Neutrophil (primary cell): ENCODE results near the gene PRRX2.
A peak's percentile ranks its signal among the peaks of the same experiment; 100 is the strongest.

Source experiments
- H3K27ac ChIP-seq: fragments of 200-600 bp; sonication (generic); 2 replicates; pipeline ENCODE4 v1.5.1; 2016; ENCODE audit warnings: mild to moderate bottlenecking, moderate library complexity
- H3K27me3 ChIP-seq: fragments of 200-600 bp; sonication (generic); 2 replicates; pipeline ENCODE4 v1.6.0; 2016; ENCODE audit warnings: mild to moderate bottlenecking
- H3K36me3 ChIP-seq: fragments of 200-600 bp; sonication (generic); 2 replicates; pipeline ENCODE4 v1.5.1; 2017
- H3K4me1 ChIP-seq, 2 experiments: fragments of 200-600 bp in 1 of 2; sonication (generic) in 1 of 2; 1 replicate in 1 of 2; 2 replicates in 1 of 2; pipeline versions ENCODE4 v1.5.1 to v1.6.1; 2013 to 2016; ENCODE audit warnings: low read depth in 1 of 2, low read length in 1 of 2, mild to moderate bottlenecking in 1 of 2, moderate library complexity in 1 of 2; ENCODE audit not compliant: control insufficient read depth in 1 of 2, insufficient read depth in 1 of 2
- H3K4me3 ChIP-seq, 2 experiments: fragments of 200-600 bp in 1 of 2; sonication (generic) in 1 of 2; 1 replicate in 1 of 2; 2 replicates in 1 of 2; pipeline ENCODE4 v1.5.1; 2013 to 2016; ENCODE audit warnings: low read depth in 1 of 2, low read length in 1 of 2, mild to moderate bottlenecking in 1 of 2, moderate library complexity in 1 of 2
- H3K9me3 ChIP-seq: fragments of 200-600 bp; sonication (generic); 2 replicates; pipeline ENCODE4 v1.5.1; 2016
- TF ChIP-seq, protein P1 (sequence below): fragments of 200-600 bp; sonication (generic); IDR thresholded peaks from 2 replicates; pipeline ENCODE4 v1.5.1; 2016; ENCODE audit warnings: antibody characterized with exemption

Gene PRRX2

GRCh38 chr9:129724456-129725190, 59.2 kb downstream of the PRRX2 start:
- H3K27me3 ChIP-seq, result peaks cover 21% of the 10 kb centered on the region
- H3K9me3 ChIP-seq, result no peaks in the 10 kb centered on the region
- no peak overlapping the region for H3K4me3 ChIP-seq
- no peak overlapping the region for H3K27ac ChIP-seq
- TF ChIP-seq, protein P1, sequence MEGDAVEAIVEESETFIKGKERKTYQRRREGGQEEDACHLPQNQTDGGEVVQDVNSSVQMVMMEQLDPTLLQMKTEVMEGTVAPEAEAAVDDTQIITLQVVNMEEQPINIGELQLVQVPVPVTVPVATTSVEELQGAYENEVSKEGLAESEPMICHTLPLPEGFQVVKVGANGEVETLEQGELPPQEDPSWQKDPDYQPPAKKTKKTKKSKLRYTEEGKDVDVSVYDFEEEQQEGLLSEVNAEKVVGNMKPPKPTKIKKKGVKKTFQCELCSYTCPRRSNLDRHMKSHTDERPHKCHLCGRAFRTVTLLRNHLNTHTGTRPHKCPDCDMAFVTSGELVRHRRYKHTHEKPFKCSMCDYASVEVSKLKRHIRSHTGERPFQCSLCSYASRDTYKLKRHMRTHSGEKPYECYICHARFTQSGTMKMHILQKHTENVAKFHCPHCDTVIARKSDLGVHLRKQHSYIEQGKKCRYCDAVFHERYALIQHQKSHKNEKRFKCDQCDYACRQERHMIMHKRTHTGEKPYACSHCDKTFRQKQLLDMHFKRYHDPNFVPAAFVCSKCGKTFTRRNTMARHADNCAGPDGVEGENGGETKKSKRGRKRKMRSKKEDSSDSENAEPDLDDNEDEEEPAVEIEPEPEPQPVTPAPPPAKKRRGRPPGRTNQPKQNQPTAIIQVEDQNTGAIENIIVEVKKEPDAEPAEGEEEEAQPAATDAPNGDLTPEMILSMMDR, result no peak
- H3K36me3 ChIP-seq, result no peaks in the 10 kb centered on the region
- peaks cover 0 to 4% of the 10 kb centered on the region in 2 experiments for H3K4me1 ChIP-seq

DNA sequence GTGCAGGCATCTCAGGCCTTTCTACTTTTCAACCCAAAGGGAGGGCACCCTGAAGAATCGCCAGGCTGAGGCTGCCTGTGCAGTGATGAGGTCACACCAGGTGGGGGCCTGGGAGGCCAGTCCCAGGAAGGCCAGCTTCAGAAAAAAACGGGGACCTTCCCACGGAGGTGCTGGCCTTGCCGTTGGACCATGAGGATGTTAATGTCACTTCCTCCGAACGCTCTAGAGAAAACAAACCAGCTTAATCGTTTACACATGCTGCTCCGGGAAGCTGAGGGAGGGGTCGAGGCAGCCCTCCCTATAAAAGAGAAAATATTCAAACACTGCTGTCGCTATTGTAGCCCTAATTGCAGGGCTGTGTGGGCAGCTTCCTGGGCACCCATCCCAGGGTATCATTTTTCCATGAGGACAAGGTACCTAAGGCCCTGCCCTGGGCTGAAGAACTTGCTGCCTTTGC, 60.4 kb downstream of the PRRX2 start:
- no peak overlapping the region for H3K4me3 ChIP-seq
- H3K9me3 ChIP-seq, result no peaks in the 10 kb centered on the region
- TF ChIP-seq, protein P1, result no peak
- no peak overlapping the region for H3K27ac ChIP-seq
- H3K36me3 ChIP-seq, result no peaks in the 10 kb centered on the region
- peaks cover 30% of the 10 kb centered on the region for H3K27me3 ChIP-seq
- peaks cover 0 to 4% of the 10 kb centered on the region in 2 experiments for H3K4me1 ChIP-seq

- Histone ChIP-seq H3K27ac (no peak overlapping the region), H3K9me3 (no peaks in the 10 kb centered on the region), H3K36me3 (no peaks in the 10 kb centered on the region), H3K4me1 (peaks cover 0 to 4% of the 10 kb centered on the region in 2 experiments), H3K4me3 (no peak overlapping the region), H3K27me3 (peaks cover 36% of the 10 kb centered on the region)
- TF ChIP-seq, protein P1, result peak; percentile 80
These were observed 61.1 kb downstream of the PRRX2 start for GRCh38 chr9:129726322-129727160.

DNA sequence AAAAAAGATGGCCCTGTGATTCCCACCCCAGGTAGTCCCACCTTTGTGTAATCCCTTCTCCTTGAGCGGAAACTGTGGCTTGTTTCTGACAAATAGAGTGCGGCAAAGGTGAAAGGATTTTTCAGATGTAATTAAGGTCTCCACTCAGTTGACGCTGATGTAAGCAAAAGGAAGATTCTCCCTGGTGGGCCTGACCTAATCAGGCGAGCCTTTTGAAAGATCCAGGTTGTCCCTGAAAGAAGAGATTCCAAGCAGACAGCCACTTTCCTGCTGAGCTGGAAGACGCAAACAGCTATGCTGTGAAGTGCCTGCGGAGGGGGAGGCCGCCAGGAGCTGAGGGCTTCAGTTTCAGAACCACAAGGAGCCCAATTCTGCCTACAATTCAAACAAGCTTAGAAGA, 63.3 kb downstream of the PRRX2 start:
- H3K36me3 ChIP-seq, result no peaks in the 10 kb centered on the region
- peaks cover 0 to 4% of the 10 kb centered on the region in 2 experiments for H3K4me1 ChIP-seq
- H3K27ac ChIP-seq, result no peak overlapping the region
- no peak overlapping the region for H3K4me3 ChIP-seq
- TF ChIP-seq, protein P1, result no peak
- H3K27me3 ChIP-seq, result peaks cover 53% of the 10 kb centered on the region
- no peaks in the 10 kb centered on the region for H3K9me3 ChIP-seq

DNA sequence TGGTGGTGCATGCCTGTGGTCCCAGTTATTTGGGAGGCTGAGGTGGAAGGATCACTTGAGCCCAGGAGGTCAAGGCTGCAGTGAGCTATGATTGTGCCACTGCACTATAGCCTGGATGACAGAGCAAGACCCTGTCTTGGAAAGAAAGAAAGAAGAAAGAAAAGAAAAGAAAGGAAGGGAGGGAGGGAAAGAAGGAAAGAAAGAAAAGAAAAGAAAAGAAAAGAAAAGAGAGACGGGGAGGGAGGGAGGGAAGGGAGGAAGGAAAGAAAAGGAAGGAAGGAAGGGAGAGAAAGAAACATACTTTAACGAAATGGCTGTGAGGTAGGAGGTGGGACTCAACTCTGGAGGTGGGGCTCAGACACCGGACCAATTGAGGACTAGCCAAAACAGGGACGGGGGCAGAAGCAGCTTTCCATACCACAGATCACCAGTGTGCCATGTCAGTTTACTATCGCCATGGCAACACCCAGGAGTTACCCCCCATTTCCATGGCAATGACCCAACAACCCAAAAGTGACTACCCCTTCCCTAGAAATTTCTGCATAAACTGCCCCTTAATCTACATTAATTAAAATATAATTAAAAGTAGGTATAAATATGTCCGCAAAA, 66.1 kb downstream of the PRRX2 start:
- Histone ChIP-seq H3K27ac (no peak overlapping the region), H3K9me3 (no peaks in the 10 kb centered on the region), H3K27me3 (peaks cover 64% of the 10 kb centered on the region), H3K36me3 (no peaks in the 10 kb centered on the region), H3K4me1 (peaks cover 0 to 3% of the 10 kb centered on the region in 2 experiments), H3K4me3 (no peak overlapping the region)
- TF ChIP-seq, protein P1, result no peak
